Inflammatory macrophage treated with lipopolysaccharide for 4 hours (primary cell): ENCODE data around the gene SYT15.

Experiments
- DNase-seq: peaks from one replicate; pipeline ENCODE4 v3.0.0-alpha.2; 2020

The SYT15 gene

GRCh38 chr10:46545861-46546590, 32.9 kb upstream of the SYT15 start:
- no peak for DNase-seq

GRCh38 chr10:46546591-46547540, 32.1 kb upstream of the SYT15 start:
- DNase-seq = no peak

GRCh38 chr10:46547541-46548497, 31.1 kb upstream of the SYT15 start:
- no peak for DNase-seq

GRCh38 chr10:46548498-46549090, 30.3 kb upstream of the SYT15 start:
- no peak for DNase-seq

GRCh38 chr10:46549171-46550075, 29.5 kb upstream of the SYT15 start:
- DNase-seq = no peak

GRCh38 chr10:46550076-46550790, 28.7 kb upstream of the SYT15 start:
- no peak for DNase-seq

GRCh38 chr10:46550795-46551700, 27.9 kb upstream of the SYT15 start:
- no peak for DNase-seq

GRCh38 chr10:46551701-46552525, 27.0 kb upstream of the SYT15 start:
- no peak for DNase-seq

- DNase-seq = no peak
Observed at GRCh38 chr10:46552526-46553237, 26.2 kb upstream of the SYT15 start.

GRCh38 chr10:46553238-46554049, 25.5 kb upstream of the SYT15 start:
- DNase-seq = no peak

GRCh38 chr10:46554166-46554781, 24.7 kb upstream of the SYT15 start:
- no peak for DNase-seq

- DNase-seq = no peak
Observed at GRCh38 chr10:46555366-46555712, 23.6 kb upstream of the SYT15 start.

GRCh38 chr10:46555713-46556514, 23.0 kb upstream of the SYT15 start:
- no peak for DNase-seq

GRCh38 chr10:46556515-46557318, 22.2 kb upstream of the SYT15 start, which contains the start of gene GPRIN2:
Gene GPRIN2, minus strand, starts transcription at chr10:46556658. Its CDS starts 5,922 bp downstream, at chr10:46550736.
- no peak for DNase-seq
